ENCODE measurements around the gene AP1AR. TPM values are rescaled to one million over a fixed set of nuclear protein-coding genes. Genes with fewer than 3 reads are reported as not detected.

The AP1AR gene
- total RNA-seq, 1 donor from 2014 or later = 13.0 TPM

- no peak overlapping the region for H3K4me3 ChIP-seq (ENCODE audit: low read length in 3 of 3)
- H3K27me3 ChIP-seq (ENCODE audit: control insufficient read depth in 3 of 3, insufficient read depth in 3 of 3, low read length in 3 of 3) = no peaks in the 10 kb centered on the region
- peaks cover 0 to 7% (median 7%) of the 10 kb centered on the region in 3 donors for H3K4me1 ChIP-seq (ENCODE audit: control insufficient read depth in 3 of 3, insufficient read depth in 3 of 3, low read length in 3 of 3)
- no peak overlapping the region for H3K27ac ChIP-seq (ENCODE audit: low read depth, low read length)
- no peak overlapping the region for H3K9ac ChIP-seq (ENCODE audit: low read depth in 1 of 3, low read length in 3 of 3)
- H3K36me3 ChIP-seq (ENCODE audit: control insufficient read depth in 3 of 3, insufficient read depth in 3 of 3, low read length in 3 of 3) = no peaks in the 10 kb centered on the region
- H3K9me3 ChIP-seq (ENCODE audit: control insufficient read depth in 3 of 3, low read length in 3 of 3) = no peaks in the 10 kb centered on the region
Measured at GRCh38 chr4:112252234-112252633, 20.6 kb downstream of the AP1AR start.

GRCh38 chr4:112253382-112254000 lies 21.9 kb downstream of the AP1AR start:
- H3K4me1 ChIP-seq (ENCODE audit: control insufficient read depth in 3 of 3, insufficient read depth in 3 of 3, low read length in 3 of 3) = peaks cover 0 to 7% (median 7%) of the 10 kb centered on the region in 3 donors
- H3K9me3 ChIP-seq (ENCODE audit: control insufficient read depth in 3 of 3, low read length in 3 of 3) = no peaks in the 10 kb centered on the region
- no peaks in the 10 kb centered on the region for H3K27me3 ChIP-seq (ENCODE audit: control insufficient read depth in 3 of 3, insufficient read depth in 3 of 3, low read length in 3 of 3)
- H3K4me3 ChIP-seq (ENCODE audit: low read length in 3 of 3) = no peak overlapping the region
- H3K9ac ChIP-seq (ENCODE audit: low read depth in 1 of 3, low read length in 3 of 3) = no peak overlapping the region
- no peak overlapping the region for H3K27ac ChIP-seq (ENCODE audit: low read depth, low read length)
- H3K36me3 ChIP-seq (ENCODE audit: control insufficient read depth in 3 of 3, insufficient read depth in 3 of 3, low read length in 3 of 3) = no peaks in the 10 kb centered on the region

DNA sequence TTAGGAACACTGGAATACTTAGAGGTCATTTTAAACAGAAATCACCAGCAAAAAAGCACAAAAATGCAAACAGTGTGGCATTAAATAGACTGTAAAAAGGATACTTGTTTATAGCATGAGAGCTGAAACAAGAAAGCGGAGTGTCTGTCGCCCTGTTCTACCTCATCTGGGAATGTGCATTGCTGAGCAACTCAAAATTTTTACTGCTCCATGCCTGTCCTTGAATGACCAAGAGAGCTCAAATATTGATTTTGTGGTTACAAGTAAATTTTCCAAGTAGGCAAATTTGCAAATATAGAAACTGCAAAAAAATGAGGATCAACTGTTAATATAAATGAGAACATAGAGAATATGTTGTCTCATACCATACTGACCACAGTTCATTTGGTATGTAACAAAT lies 25.5 kb downstream of the AP1AR start:
- H3K9me3 ChIP-seq (ENCODE audit: control insufficient read depth in 3 of 3, low read length in 3 of 3) = no peaks in the 10 kb centered on the region
- no peaks in the 10 kb centered on the region for H3K27me3 ChIP-seq (ENCODE audit: control insufficient read depth in 3 of 3, insufficient read depth in 3 of 3, low read length in 3 of 3)
- H3K4me3 ChIP-seq (ENCODE audit: low read length in 3 of 3) = no peak overlapping the region
- no peak overlapping the region for H3K9ac ChIP-seq (ENCODE audit: low read depth in 1 of 3, low read length in 3 of 3)
- H3K27ac ChIP-seq (ENCODE audit: low read depth, low read length) = no peak overlapping the region
- peaks cover 0 to 9% (median 6%) of the 10 kb centered on the region in 3 donors for H3K36me3 ChIP-seq (ENCODE audit: control insufficient read depth in 3 of 3, insufficient read depth in 3 of 3, low read length in 3 of 3)
- H3K4me1 ChIP-seq (ENCODE audit: control insufficient read depth in 3 of 3, insufficient read depth in 3 of 3, low read length in 3 of 3) = no peaks in the 10 kb centered on the region

DNA sequence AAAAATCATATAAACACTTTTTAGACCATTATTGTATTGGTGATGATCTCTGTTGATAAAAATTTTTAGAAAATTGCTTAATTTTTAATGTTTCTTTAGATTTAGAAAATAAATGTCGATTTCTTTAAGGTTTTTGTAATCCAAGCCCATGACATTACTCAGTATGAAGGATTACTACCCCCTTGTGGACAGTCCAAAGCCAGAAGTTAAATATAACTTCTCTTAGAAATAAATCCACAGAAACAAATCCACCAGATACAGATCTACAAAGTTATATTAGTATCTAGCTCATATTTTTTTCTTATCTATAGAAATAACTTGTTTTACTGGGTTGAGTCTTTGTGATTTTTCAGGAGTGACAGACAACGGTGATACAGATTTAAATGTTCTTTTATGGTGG lies 35.2 kb downstream of the AP1AR start:
- no peaks in the 10 kb centered on the region for H3K9me3 ChIP-seq (ENCODE audit: control insufficient read depth in 3 of 3, low read length in 3 of 3)
- H3K4me1 ChIP-seq (ENCODE audit: control insufficient read depth in 3 of 3, insufficient read depth in 3 of 3, low read length in 3 of 3) = no peaks in the 10 kb centered on the region
- H3K27ac ChIP-seq (ENCODE audit: low read depth, low read length) = no peak overlapping the region
- no peaks in the 10 kb centered on the region for H3K27me3 ChIP-seq (ENCODE audit: control insufficient read depth in 3 of 3, insufficient read depth in 3 of 3, low read length in 3 of 3)
- no peak overlapping the region for H3K9ac ChIP-seq (ENCODE audit: low read depth in 1 of 3, low read length in 3 of 3)
- peaks cover 0 to 9% (median 3%) of the 10 kb centered on the region in 3 donors for H3K36me3 ChIP-seq (ENCODE audit: control insufficient read depth in 3 of 3, insufficient read depth in 3 of 3, low read length in 3 of 3)
- no peak overlapping the region for H3K4me3 ChIP-seq (ENCODE audit: low read length in 3 of 3)

DNA sequence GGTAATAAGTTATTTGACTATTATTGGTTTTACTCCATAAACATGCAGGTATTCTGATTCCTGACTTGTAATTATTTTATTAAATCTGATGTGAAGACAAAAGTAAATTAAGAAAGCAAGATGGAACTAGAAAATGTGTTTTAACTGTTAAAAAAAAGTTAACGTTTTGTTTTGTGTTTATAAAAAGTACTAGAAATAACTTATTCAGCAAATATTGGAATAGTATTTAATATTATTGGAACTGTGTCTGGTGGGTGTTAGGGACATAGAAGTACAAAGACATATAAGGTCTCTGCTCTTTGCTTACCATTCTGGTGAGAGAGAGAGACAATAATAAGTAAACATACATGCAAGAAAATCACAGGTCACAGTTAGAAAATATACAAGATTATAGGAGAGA lies 38.5 kb downstream of the AP1AR start:
- H3K4me1 ChIP-seq (ENCODE audit: control insufficient read depth in 3 of 3, insufficient read depth in 3 of 3, low read length in 3 of 3) = no peaks in the 10 kb centered on the region
- H3K4me3 ChIP-seq (ENCODE audit: low read length in 3 of 3) = no peak overlapping the region
- peaks cover 0 to 3% (median 3%) of the 10 kb centered on the region in 3 donors for H3K36me3 ChIP-seq (ENCODE audit: control insufficient read depth in 3 of 3, insufficient read depth in 3 of 3, low read length in 3 of 3)
- H3K9me3 ChIP-seq (ENCODE audit: control insufficient read depth in 3 of 3, low read length in 3 of 3) = no peaks in the 10 kb centered on the region
- H3K27ac ChIP-seq (ENCODE audit: low read depth, low read length) = no peak overlapping the region
- no peak overlapping the region for H3K9ac ChIP-seq (ENCODE audit: low read depth in 1 of 3, low read length in 3 of 3)
- no peaks in the 10 kb centered on the region for H3K27me3 ChIP-seq (ENCODE audit: control insufficient read depth in 3 of 3, insufficient read depth in 3 of 3, low read length in 3 of 3)

DNA sequence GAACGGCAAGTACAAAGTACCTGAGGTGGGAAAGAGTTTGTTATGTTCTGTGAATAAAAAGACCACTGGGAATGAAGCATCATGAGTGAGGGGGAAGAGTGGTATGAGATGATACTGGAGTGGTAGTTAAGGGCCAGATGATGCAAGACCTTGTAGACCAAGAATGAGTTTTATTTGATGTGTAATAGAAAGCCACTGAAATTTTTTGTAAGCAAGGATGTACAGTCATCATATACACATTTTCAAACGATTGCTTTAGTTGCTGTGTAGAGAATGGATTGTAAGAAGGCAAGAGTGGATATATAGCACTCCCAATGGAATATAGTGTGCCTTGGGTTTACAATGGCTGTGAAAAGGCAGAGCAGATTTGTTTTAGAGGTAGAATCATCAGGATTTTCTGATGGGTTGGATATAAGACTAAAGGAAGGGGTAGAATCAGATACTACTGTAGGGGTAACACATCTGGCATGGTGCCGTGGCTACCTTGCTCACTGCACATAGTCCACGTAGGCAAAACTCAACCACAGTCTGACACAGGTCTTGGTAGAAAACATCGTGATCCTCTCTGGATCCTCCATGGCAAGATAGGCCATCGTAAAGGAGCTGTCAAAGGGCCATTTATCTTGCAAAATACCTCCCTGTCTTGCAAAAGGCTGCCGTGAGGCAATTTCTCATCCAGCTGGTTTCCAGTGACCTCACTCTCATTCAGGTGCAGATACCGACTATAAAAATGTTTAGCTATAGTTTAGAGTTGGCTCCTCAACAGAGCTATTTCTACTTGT lies 39.2 kb downstream of the AP1AR start:
- Histone ChIP-seq H3K9ac (ENCODE audit: low read depth in 1 of 3, low read length in 3 of 3) (no peak overlapping the region), H3K36me3 (ENCODE audit: control insufficient read depth in 3 of 3, insufficient read depth in 3 of 3, low read length in 3 of 3) (peaks cover 0 to 3% (median 0%) of the 10 kb centered on the region in 3 donors), H3K4me3 (ENCODE audit: low read length in 3 of 3) (no peak overlapping the region)

GRCh38 chr4:112272292-112272691 lies 40.7 kb downstream of the AP1AR start:
- no peak overlapping the region for H3K27ac ChIP-seq (ENCODE audit: low read depth, low read length)
- H3K4me1 ChIP-seq (ENCODE audit: control insufficient read depth in 3 of 3, insufficient read depth in 3 of 3, low read length in 3 of 3) = no peaks in the 10 kb centered on the region
- H3K9ac ChIP-seq (ENCODE audit: low read depth in 1 of 3, low read length in 3 of 3) = no peak overlapping the region
- H3K36me3 ChIP-seq (ENCODE audit: control insufficient read depth in 3 of 3, insufficient read depth in 3 of 3, low read length in 3 of 3) = peaks cover 0 to 6% (median 0%) of the 10 kb centered on the region in 3 donors
- H3K9me3 ChIP-seq (ENCODE audit: control insufficient read depth in 3 of 3, low read length in 3 of 3) = no peaks in the 10 kb centered on the region
- no peak overlapping the region for H3K4me3 ChIP-seq (ENCODE audit: low read length in 3 of 3)
- no peaks in the 10 kb centered on the region for H3K27me3 ChIP-seq (ENCODE audit: control insufficient read depth in 3 of 3, insufficient read depth in 3 of 3, low read length in 3 of 3)

More for the DNA sequence above, 39.2 kb downstream of the AP1AR start:
- Histone ChIP-seq H3K9me3 (ENCODE audit: control insufficient read depth in 3 of 3, low read length in 3 of 3) (no peaks in the 10 kb centered on the region), H3K27me3 (ENCODE audit: control insufficient read depth in 3 of 3, insufficient read depth in 3 of 3, low read length in 3 of 3) (no peaks in the 10 kb centered on the region), H3K27ac (ENCODE audit: low read depth, low read length) (no peak overlapping the region), H3K4me1 (ENCODE audit: control insufficient read depth in 3 of 3, insufficient read depth in 3 of 3, low read length in 3 of 3) (no peaks in the 10 kb centered on the region)

DNA sequence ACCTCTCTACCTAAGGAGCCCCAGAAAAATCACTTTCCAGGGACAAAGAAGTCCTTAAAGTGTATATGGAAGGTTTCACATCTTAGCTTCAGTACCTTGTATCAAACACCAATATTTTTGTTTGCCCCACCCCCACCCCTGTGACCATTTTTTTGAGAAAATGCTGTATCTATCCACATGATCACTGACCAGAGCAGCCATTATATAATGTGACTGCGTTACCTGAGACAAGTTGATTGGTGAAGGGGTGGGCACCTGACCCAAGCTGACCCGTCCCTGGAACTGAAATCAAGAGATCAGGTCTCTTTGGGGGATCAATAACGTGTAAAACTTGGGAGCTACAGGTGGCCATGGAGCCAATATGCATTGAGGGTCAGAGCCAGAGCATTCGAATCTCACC lies 43.4 kb downstream of the AP1AR start:
- no peak overlapping the region for H3K4me3 ChIP-seq (ENCODE audit: low read length in 3 of 3)
- no peak overlapping the region for H3K27ac ChIP-seq (ENCODE audit: low read depth, low read length)
- H3K9ac ChIP-seq (ENCODE audit: low read depth in 1 of 3, low read length in 3 of 3) = no peak overlapping the region
- H3K9me3 ChIP-seq (ENCODE audit: control insufficient read depth in 3 of 3, low read length in 3 of 3) = no peaks in the 10 kb centered on the region
- H3K27me3 ChIP-seq (ENCODE audit: control insufficient read depth in 3 of 3, insufficient read depth in 3 of 3, low read length in 3 of 3) = no peaks in the 10 kb centered on the region
- H3K36me3 ChIP-seq (ENCODE audit: control insufficient read depth in 3 of 3, insufficient read depth in 3 of 3, low read length in 3 of 3) = peaks cover 0 to 3% (median 0%) of the 10 kb centered on the region in 3 donors
- H3K4me1 ChIP-seq (ENCODE audit: control insufficient read depth in 3 of 3, insufficient read depth in 3 of 3, low read length in 3 of 3) = peaks cover 0 to 2% (median 0%) of the 10 kb centered on the region in 3 donors

DNA sequence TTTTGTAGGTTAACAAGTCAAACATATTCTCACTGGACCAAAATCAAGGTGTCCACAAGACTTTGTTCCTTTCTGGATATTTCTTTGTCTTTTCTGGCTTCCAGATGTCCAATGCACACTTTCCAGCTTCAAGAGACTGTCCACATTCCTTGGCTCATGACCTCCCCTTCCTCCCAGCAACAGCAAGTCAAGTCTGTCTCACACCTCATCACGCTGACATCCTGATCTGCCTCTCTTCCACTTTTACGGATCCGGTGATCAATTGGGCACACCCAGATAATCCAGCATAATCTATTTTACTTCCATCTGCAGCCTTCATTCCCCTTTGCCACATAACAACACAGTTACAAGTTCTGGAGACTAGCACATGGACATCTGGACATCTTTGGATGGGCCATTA lies 44.5 kb downstream of the AP1AR start:
- Histone ChIP-seq H3K9me3 (ENCODE audit: control insufficient read depth in 3 of 3, low read length in 3 of 3) (no peaks in the 10 kb centered on the region), H3K27me3 (ENCODE audit: control insufficient read depth in 3 of 3, insufficient read depth in 3 of 3, low read length in 3 of 3) (no peaks in the 10 kb centered on the region), H3K4me1 (ENCODE audit: control insufficient read depth in 3 of 3, insufficient read depth in 3 of 3, low read length in 3 of 3) (peaks cover 0 to 2% (median 0%) of the 10 kb centered on the region in 3 donors), H3K4me3 (ENCODE audit: low read length in 3 of 3) (no peak overlapping the region), H3K27ac (ENCODE audit: low read depth, low read length) (no peak overlapping the region), H3K36me3 (ENCODE audit: control insufficient read depth in 3 of 3, insufficient read depth in 3 of 3, low read length in 3 of 3) (peaks cover 0 to 3% (median 0%) of the 10 kb centered on the region in 3 donors), H3K9ac (ENCODE audit: low read depth in 1 of 3, low read length in 3 of 3) (no peak overlapping the region)

- Histone ChIP-seq H3K9me3 (ENCODE audit: control insufficient read depth in 3 of 3, low read length in 3 of 3) (no peaks in the 10 kb centered on the region), H3K27ac (ENCODE audit: low read depth, low read length) (no peak overlapping the region), H3K27me3 (ENCODE audit: control insufficient read depth in 3 of 3, insufficient read depth in 3 of 3, low read length in 3 of 3) (no peaks in the 10 kb centered on the region), H3K36me3 (ENCODE audit: control insufficient read depth in 3 of 3, insufficient read depth in 3 of 3, low read length in 3 of 3) (peaks cover 0 to 3% (median 0%) of the 10 kb centered on the region in 3 donors), H3K4me3 (ENCODE audit: low read length in 3 of 3) (no peak overlapping the region), H3K4me1 (ENCODE audit: control insufficient read depth in 3 of 3, insufficient read depth in 3 of 3, low read length in 3 of 3) (peaks cover 0 to 2% (median 0%) of the 10 kb centered on the region in 3 donors), H3K9ac (ENCODE audit: low read depth in 1 of 3, low read length in 3 of 3) (no peak overlapping the region)
Measured at GRCh38 chr4:112277220-112277619, 45.6 kb downstream of the AP1AR start.

Data from skeletal muscle tissue (tissue), 4 donors.